Cardiac muscle cell (in vitro differentiated cells and primary cell): ENCODE data around the gene RFPL4AL1. TPM values are rescaled to one million over a fixed set of nuclear protein-coding genes. Genes with fewer than 3 reads are reported as not detected.
"Not testable (repeated sequence)": the region's sequence is repeated elsewhere in the genome, so short reads cannot be mapped to it uniquely, and the experiment has no call there.

ENCODE experiments used
- DNase-seq, 2 donors: peaks; one replicate each; pipeline versions ENCODE4 v3.0.0 to v3.0.0-alpha.2; 2010 to 2017; ENCODE audit warnings: low read depth in 1 of 2, low spot score in 1 of 2
- H3K27ac ChIP-seq: fragments of 200-600 bp; sonication (generic); 2 replicates; pipeline ENCODE4 v1.5.1; 2016
- H3K27me3 ChIP-seq: fragments of 200-600 bp; sonication (generic); 2 replicates; pipeline ENCODE4 v1.6.0; 2016; ENCODE audit warnings: control low read depth
- H3K36me3 ChIP-seq: fragments of 200-600 bp; sonication (generic); 2 replicates; pipeline ENCODE4 v1.5.1; 2016; ENCODE audit warnings: control low read depth
- H3K4me1 ChIP-seq: fragments of 200-600 bp; sonication (generic); 2 replicates; pipeline ENCODE4 v1.8.1; 2017; ENCODE audit warnings: low read depth, mild to moderate bottlenecking, mixed run types
- H3K4me3 ChIP-seq: fragments of 200-600 bp; sonication (generic); 2 replicates; pipeline ENCODE4 v1.5.1; 2016; ENCODE audit warnings: mild to moderate bottlenecking
- H3K9me3 ChIP-seq: fragments of 200-600 bp; sonication (generic); 2 replicates; pipeline ENCODE4 v1.5.1; 2017; ENCODE audit warnings: low read depth, mild to moderate bottlenecking, control low read depth
- CTCF ChIP-seq: IDR thresholded peaks from 2 replicates; pipeline ENCODE4 v1.5.1; 2012; ENCODE audit warnings: low read depth, mild to moderate bottlenecking, low read length
- polyA plus RNA-seq: library from polyadenylated mRNA; unstranded; fragments of >200 nt; fragmentation: Nextera tagmentation; extraction: Ambion mirVana; gene quantifications from 2 replicates; pipeline ENCODE4 v1.2.1, GENCODE V29; 2016
- total RNA-seq: library from RNA; depleted of rRNA; stranded (reverse); fragments of >200 nt; gene quantifications from 2 replicates; pipeline ENCODE4 v1.2.3, GENCODE V29; 2016

Gene RFPL4AL1
- total and polyA plus RNA-seq, 2 experiments from 2014 or later: not detected

- Histone ChIP-seq H3K27me3 (no peaks in the 10 kb centered on the region), H3K36me3 (no peaks in the 10 kb centered on the region), H3K4me1 (no peaks in the 10 kb centered on the region), H3K4me3 (no peak overlapping the region), H3K27ac (no peak overlapping the region), H3K9me3 (peaks cover 4% of the 10 kb centered on the region)
- no peak for DNase-seq
- no peak for TF ChIP-seq CTCF
These were observed 15.5 kb upstream of the RFPL4AL1 start for GRCh38 chr19:55753401-55753800.

GRCh38 chr19:55756808-55757207 is 12.1 kb upstream of the RFPL4AL1 start:
- H3K27ac ChIP-seq, H3K9me3 ChIP-seq, H3K4me1 ChIP-seq, DNase-seq, H3K36me3 ChIP-seq, H3K27me3 ChIP-seq, H3K4me3 ChIP-seq: not testable (repeated sequence)

GRCh38 chr19:55758797-55759196 is 10.1 kb upstream of the RFPL4AL1 start, which contains the start of gene RFPL4A:
RFPL4A (plus strand) TSS chr19:55759097; CDS start chr19:55761801, 2,704 bp downstream.
- H3K27me3 ChIP-seq, H3K4me3 ChIP-seq, DNase-seq, H3K27ac ChIP-seq, H3K36me3 ChIP-seq, H3K4me1 ChIP-seq, H3K9me3 ChIP-seq: not testable (repeated sequence)

- Histone ChIP-seq H3K27ac (no peak overlapping the region), H3K27me3 (no peaks in the 10 kb centered on the region), H3K36me3 (no peaks in the 10 kb centered on the region), H3K4me1 (no peaks in the 10 kb centered on the region), H3K4me3 (no peak overlapping the region), H3K9me3 (no peaks in the 10 kb centered on the region)
- no peak for TF ChIP-seq CTCF
- no peak for DNase-seq
These were observed 2.5 kb upstream of the RFPL4AL1 start for GRCh38 chr19:55766466-55766865.

GRCh38 chr19:55769632-55770031 is 714 bp downstream of the RFPL4AL1 start:
- not testable (repeated sequence) for H3K4me3 ChIP-seq, H3K4me1 ChIP-seq, H3K27me3 ChIP-seq, H3K36me3 ChIP-seq, H3K27ac ChIP-seq, H3K9me3 ChIP-seq, DNase-seq

- Histone ChIP-seq H3K36me3 (no peaks in the 10 kb centered on the region), H3K9me3 (no peaks in the 10 kb centered on the region), H3K4me1 (no peaks in the 10 kb centered on the region), H3K27ac (no peak overlapping the region), H3K27me3 (no peaks in the 10 kb centered on the region), H3K4me3 (no peak overlapping the region)
- no peak for DNase-seq
- TF ChIP-seq CTCF: no peak
These were observed 8.6 kb downstream of the RFPL4AL1 start for GRCh38 chr19:55777528-55777927.

- DNase-seq: no peak
- no peak for TF ChIP-seq CTCF
- H3K4me3 ChIP-seq: no peak overlapping the region
- no peaks in the 10 kb centered on the region for H3K9me3 ChIP-seq
- no peaks in the 10 kb centered on the region for H3K36me3 ChIP-seq
- H3K4me1 ChIP-seq: no peaks in the 10 kb centered on the region
- H3K27me3 ChIP-seq: no peaks in the 10 kb centered on the region
- no peak overlapping the region for H3K27ac ChIP-seq
These were observed 9.4 kb downstream of the RFPL4AL1 start for GRCh38 chr19:55778331-55778730.
